OCI-LY7 (cell line): ENCODE results near the gene SEMA5A. TPM values are rescaled to one million over a fixed set of nuclear protein-coding genes. Genes with fewer than 3 reads are reported as not detected.

ENCODE experiments used
- BruUV-seq: library from RNA; stranded (reverse); fragments of 400-500 nt; replicated peaks from 2 replicates; lab custom pipeline; 2021; lab: Mats Ljungman, UMichigan
- CTCF ChIA-PET: fragments of 300-600 bp; sonication (Branson Sonifier 250); formaldehyde crosslinking; loops from one replicate; lab custom pipeline; 2022; ENCODE audit warnings: antibody characterized with exemption; ENCODE audit not compliant: unreplicated experiment; lab: Charles Lee
- POLR2A ChIA-PET: fragments of 300-600 bp; sonication (Branson Sonifier 250); formaldehyde crosslinking; loops from one replicate; lab custom pipeline; 2022; ENCODE audit warnings: antibody characterized with exemption; lab: Charles Lee
- DNase-seq: peaks from one replicate; pipeline ENCODE4 v3.0.0-alpha.2; 2015; ENCODE audit warnings: low spot score
- H2AFZ ChIP-seq: fragments of 200-600 bp; sonication (generic), shearing (Covaris generic); 2 replicates; pipeline ENCODE4 v1.6.1; 2014; ENCODE audit warnings: mild to moderate bottlenecking, antibody characterized with exemption, low read length, moderate library complexity
- H3K27ac ChIP-seq: fragments of 200-600 bp; sonication (generic); 2 replicates; pipeline ENCODE4 v1.5.1; 2014; ENCODE audit warnings: mixed run types, low read depth, mild to moderate bottlenecking, moderate library complexity, low read length, inconsistent platforms; ENCODE audit not compliant: poor library complexity, severe bottlenecking
- H3K36me3 ChIP-seq: fragments of 200-600 bp; sonication (generic); 2 replicates; pipeline ENCODE4 v1.6.1; 2014; ENCODE audit warnings: mild to moderate bottlenecking, antibody characterized with exemption, low read length, moderate library complexity, mixed read lengths; ENCODE audit not compliant: insufficient read depth
- H3K4me1 ChIP-seq: fragments of 200-600 bp; sonication (generic); 2 replicates; pipeline ENCODE4 v1.5.1; 2014; ENCODE audit warnings: mild to moderate bottlenecking, low read length; ENCODE audit not compliant: insufficient read depth, poor library complexity, severe bottlenecking
- H3K4me2 ChIP-seq: fragments of 200-600 bp; sonication (generic); 2 replicates; pipeline ENCODE4 v1.6.1; 2014; ENCODE audit warnings: mild to moderate bottlenecking, low read length
- H3K4me3 ChIP-seq: fragments of 200-600 bp; sonication (generic); 2 replicates; pipeline ENCODE4 v1.5.1; 2014; ENCODE audit warnings: mild to moderate bottlenecking, low read depth, low read length; ENCODE audit not compliant: poor library complexity, severe bottlenecking
- H3K79me2 ChIP-seq: fragments of 200-600 bp; sonication (generic); 2 replicates; pipeline ENCODE4 v1.6.1; 2016; ENCODE audit warnings: low read depth, mild to moderate bottlenecking, low read length, moderate library complexity, mixed read lengths; ENCODE audit not compliant: insufficient read depth
- H3K9me2 ChIP-seq: fragments of 200-600 bp; sonication (generic); 2 replicates; pipeline ENCODE4 v1.6.1; 2016; ENCODE audit warnings: mild to moderate bottlenecking, low read length, mixed read lengths; ENCODE audit not compliant: insufficient read depth
- H3K9me3 ChIP-seq: fragments of 200-600 bp; sonication (generic); 2 replicates; pipeline ENCODE4 v1.6.1; 2014; ENCODE audit warnings: mild to moderate bottlenecking, mixed run types, low read length, mixed read lengths
- H4K20me1 ChIP-seq: fragments of 200-600 bp; sonication (generic); 2 replicates; pipeline ENCODE4 v1.6.1; 2014; ENCODE audit warnings: mild to moderate bottlenecking, antibody characterized with exemption, low read length, moderate library complexity, mixed read lengths; ENCODE audit not compliant: insufficient read depth
- EZH2phosphoT487 ChIP-seq: fragments of 200-600 bp; sonication (generic); IDR thresholded peaks from 2 replicates; pipeline ENCODE4 v1.6.1; 2018; ENCODE audit warnings: low read depth, borderline replicate concordance, mild to moderate bottlenecking, mixed run types, antibody characterized with exemption, low read length, moderate library complexity, mixed read lengths
- intact Hi-C: fragments of 100-400 bp; cut with micrococcal nuclease; formaldehyde crosslinking; loops from one replicate; pipeline ENCODE4 v1.10.0; 2022; ENCODE audit not compliant: unreplicated experiment
- total RNA-seq, 2 experiments: library from RNA; depleted of rRNA in 1 of 2; stranded (reverse); fragments of >200 nt in 1 of 2; shearing (Covaris generic) in 1 of 2; gene quantifications; 2 replicates each; pipeline ENCODE4 v1.2.3, GENCODE V29; 2014 to 2022
- TF ChIP-seq, protein P1 (sequence below): fragments of 200-600 bp; sonication (generic); conservative IDR thresholded peaks from 2 replicates; pipeline ENCODE4 v1.5.1; 2014; ENCODE audit warnings: mild to moderate bottlenecking, antibody characterized with exemption, low read length, moderate library complexity, mixed read lengths

Gene SEMA5A
- total RNA-seq, 2 experiments from 2014 or later: not detected

- no peaks in the 10 kb centered on the region for H3K79me2 ChIP-seq
- H3K9me2 ChIP-seq: no peaks in the 10 kb centered on the region
- H2AFZ ChIP-seq: no peak overlapping the region
- ChIA-PET POLR2A (no interaction called here), CTCF (no interaction called here)
- no peaks in the 10 kb centered on the region for H3K4me1 ChIP-seq
- no peak overlapping the region for H3K4me3 ChIP-seq
- H4K20me1 ChIP-seq: no peaks in the 10 kb centered on the region
- no peak overlapping the region for H3K27ac ChIP-seq
- intact Hi-C loops: no loop called here
- no peaks in the 10 kb centered on the region for H3K9me3 ChIP-seq
- BruUV-seq: no TSS peak
- no peak overlapping the region for H3K4me2 ChIP-seq
- no peak for DNase-seq
- TF ChIP-seq, protein P1, sequence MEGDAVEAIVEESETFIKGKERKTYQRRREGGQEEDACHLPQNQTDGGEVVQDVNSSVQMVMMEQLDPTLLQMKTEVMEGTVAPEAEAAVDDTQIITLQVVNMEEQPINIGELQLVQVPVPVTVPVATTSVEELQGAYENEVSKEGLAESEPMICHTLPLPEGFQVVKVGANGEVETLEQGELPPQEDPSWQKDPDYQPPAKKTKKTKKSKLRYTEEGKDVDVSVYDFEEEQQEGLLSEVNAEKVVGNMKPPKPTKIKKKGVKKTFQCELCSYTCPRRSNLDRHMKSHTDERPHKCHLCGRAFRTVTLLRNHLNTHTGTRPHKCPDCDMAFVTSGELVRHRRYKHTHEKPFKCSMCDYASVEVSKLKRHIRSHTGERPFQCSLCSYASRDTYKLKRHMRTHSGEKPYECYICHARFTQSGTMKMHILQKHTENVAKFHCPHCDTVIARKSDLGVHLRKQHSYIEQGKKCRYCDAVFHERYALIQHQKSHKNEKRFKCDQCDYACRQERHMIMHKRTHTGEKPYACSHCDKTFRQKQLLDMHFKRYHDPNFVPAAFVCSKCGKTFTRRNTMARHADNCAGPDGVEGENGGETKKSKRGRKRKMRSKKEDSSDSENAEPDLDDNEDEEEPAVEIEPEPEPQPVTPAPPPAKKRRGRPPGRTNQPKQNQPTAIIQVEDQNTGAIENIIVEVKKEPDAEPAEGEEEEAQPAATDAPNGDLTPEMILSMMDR: no peak
- no peak for TF ChIP-seq EZH2phosphoT487
- H3K36me3 ChIP-seq: no peaks in the 10 kb centered on the region
These were observed 301.5 kb downstream of the SEMA5A start for GRCh38 chr5:9244417-9244816.

- TF ChIP-seq, protein P1: no peak
- POLR2A ChIA-PET: interaction anchor here (0.7 kb wide), 2 partner anchors 9 to 49 kb away, joined by 3 read pairs; no protein-coding TSS in a partner anchor
- CTCF ChIA-PET: no interaction called here
- no peak for DNase-seq
- BruUV-seq: no TSS peak
- H3K4me3 ChIP-seq: no peak overlapping the region
- no peak overlapping the region for H2AFZ ChIP-seq
- H3K4me2 ChIP-seq: no peak overlapping the region
- H3K79me2 ChIP-seq: no peaks in the 10 kb centered on the region
- no peaks in the 10 kb centered on the region for H3K9me3 ChIP-seq
- no peaks in the 10 kb centered on the region for H4K20me1 ChIP-seq
- intact Hi-C loops: no loop called here
- H3K9me2 ChIP-seq: no peaks in the 10 kb centered on the region
- H3K36me3 ChIP-seq: no peaks in the 10 kb centered on the region
- H3K27ac ChIP-seq: no peak overlapping the region
- H3K4me1 ChIP-seq: no peaks in the 10 kb centered on the region
These were observed 304.2 kb downstream of the SEMA5A start for GRCh38 chr5:9241479-9242305.

DNA sequence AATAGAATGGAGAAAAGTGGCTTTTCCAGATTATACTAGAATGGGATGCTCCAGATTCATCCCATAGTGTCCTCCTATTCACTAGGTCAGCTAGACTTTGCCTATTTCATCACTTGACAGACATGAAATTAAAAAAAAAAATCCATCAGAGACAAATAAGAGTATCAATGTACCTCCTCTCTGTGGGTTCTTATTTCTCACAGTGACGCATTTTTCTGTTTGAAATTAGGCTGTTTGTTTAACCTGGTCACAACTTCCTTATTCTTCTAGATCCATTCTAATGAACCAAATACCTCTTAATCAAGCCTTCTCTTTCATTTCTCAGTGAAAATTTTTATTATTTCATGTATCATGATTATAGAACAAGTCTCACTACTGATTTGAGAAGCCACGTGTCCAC is 305.4 kb downstream of the SEMA5A start:
- intact Hi-C loops: no loop called here
- Histone ChIP-seq H3K4me1 (no peaks in the 10 kb centered on the region), H2AFZ (no peak overlapping the region), H4K20me1 (no peaks in the 10 kb centered on the region), H3K27ac (no peak overlapping the region), H3K9me2 (no peaks in the 10 kb centered on the region), H3K4me3 (no peak overlapping the region), H3K4me2 (no peak overlapping the region), H3K79me2 (no peaks in the 10 kb centered on the region), H3K36me3 (no peaks in the 10 kb centered on the region), H3K9me3 (no peaks in the 10 kb centered on the region)
- ChIA-PET POLR2A (no interaction called here), CTCF (no interaction called here)
- no peak for TF ChIP-seq EZH2phosphoT487
- TF ChIP-seq, protein P1: no peak
- no TSS peak for BruUV-seq
- DNase-seq: no peak
